WI38 (cell line): ENCODE data around the gene ADRA2A.

Experiments used
- H3K4me3 ChIP-seq: 2 replicates; pipeline ENCODE4 v1.5.1; 2011; ENCODE audit warnings: low read depth, mild to moderate bottlenecking, control low read depth, low read length
- CTCF ChIP-seq: IDR thresholded peaks from 2 replicates; pipeline ENCODE4 v1.5.1; 2012; ENCODE audit warnings: low read depth, mild to moderate bottlenecking, control low read depth, low read length

The ADRA2A gene

GRCh38 chr10:111084366-111085255 is 7.8 kb downstream of the ADRA2A start:
- no peak for TF ChIP-seq CTCF
- no peak overlapping the region for H3K4me3 ChIP-seq

GRCh38 chr10:111085690-111086353 is 9.0 kb downstream of the ADRA2A start:
- H3K4me3 ChIP-seq, result no peak overlapping the region
- no peak for TF ChIP-seq CTCF

- TF ChIP-seq CTCF, result no peak
- H3K4me3 ChIP-seq, result no peak overlapping the region
Measured at GRCh38 chr10:111086574-111086973, 9.7 kb downstream of the ADRA2A start.

GRCh38 chr10:111087331-111087756 is 10.5 kb downstream of the ADRA2A start:
- H3K4me3 ChIP-seq, result no peak overlapping the region
- no peak for TF ChIP-seq CTCF

GRCh38 chr10:111087968-111088505 is 11.2 kb downstream of the ADRA2A start:
- no peak for TF ChIP-seq CTCF
- no peak overlapping the region for H3K4me3 ChIP-seq

- no peak for TF ChIP-seq CTCF
Measured at GRCh38 chr10:111089293-111089692, 12.5 kb downstream of the ADRA2A start.

GRCh38 chr10:111091833-111092232 is 15.0 kb downstream of the ADRA2A start:
- TF ChIP-seq CTCF, result no peak
- H3K4me3 ChIP-seq, result no peak overlapping the region

More at GRCh38 chr10:111089293-111089692, 12.5 kb downstream of the ADRA2A start:
- no peak overlapping the region for H3K4me3 ChIP-seq
